Skeletal muscle tissue (tissue), 4 donors: ENCODE results near the gene IRF4. TPM values are rescaled to one million over a fixed set of nuclear protein-coding genes. Genes with fewer than 3 reads are reported as not detected.

Source experiments
- H3K27ac ChIP-seq: one replicate; pipeline ENCODE4 v1.7.0; 2013; ENCODE audit warnings: mild to moderate bottlenecking, low read depth, low read length, inconsistent platforms
- H3K27me3 ChIP-seq, 3 donors: one replicate each; pipeline ENCODE4 v1.7.0; 2013; ENCODE audit warnings: low read length in 3 of 3; ENCODE audit not compliant: control insufficient read depth in 3 of 3, insufficient read depth in 3 of 3
- H3K36me3 ChIP-seq, 3 donors: one replicate each; pipeline ENCODE4 v1.7.0; 2013; ENCODE audit warnings: low read length in 3 of 3; ENCODE audit not compliant: control insufficient read depth in 3 of 3, insufficient read depth in 3 of 3
- H3K4me1 ChIP-seq, 3 donors: one replicate each; pipeline ENCODE4 v1.7.0; 2013; ENCODE audit warnings: low read length in 3 of 3, mild to moderate bottlenecking in 3 of 3; ENCODE audit not compliant: control insufficient read depth in 3 of 3, insufficient read depth in 3 of 3
- H3K4me3 ChIP-seq, 3 donors: one replicate each; pipeline ENCODE4 v1.7.0; 2013; ENCODE audit warnings: low read length in 3 of 3
- H3K9ac ChIP-seq, 3 donors: one replicate each; pipeline ENCODE4 v1.7.0; 2013; ENCODE audit warnings: low read length in 3 of 3, mild to moderate bottlenecking in 3 of 3, moderate library complexity in 2 of 3, low read depth in 1 of 3
- H3K9me3 ChIP-seq, 3 donors: one replicate each; pipeline ENCODE4 v1.7.0; 2013; ENCODE audit warnings: low read length in 3 of 3; ENCODE audit not compliant: control insufficient read depth in 3 of 3
- total RNA-seq: library from RNA; depleted of rRNA; stranded (reverse); fragments of >200 nt; gene quantifications from one replicate; pipeline ENCODE4 v1.2.3, GENCODE V29; 2014
- donor health status: Osteomylitis.

IRF4 gene
- total RNA-seq, 1 donor from 2014 or later: 3.1 TPM

- Histone ChIP-seq H3K4me3 (no peak overlapping the region), H3K9ac (no peak overlapping the region), H3K27me3 (peaks cover 3 to 15% (median 14%) of the 10 kb centered on the region in 3 donors), H3K27ac (no peak overlapping the region), H3K36me3 (no peaks in the 10 kb centered on the region), H3K4me1 (peaks cover 2 to 7% (median 4%) of the 10 kb centered on the region in 3 donors), H3K9me3 (no peaks in the 10 kb centered on the region)
Measured at GRCh38 chr6:456358-456867, 64.9 kb downstream of the IRF4 start.

GRCh38 chr6:456887-457286 is 65.3 kb downstream of the IRF4 start:
- Histone ChIP-seq H3K27ac (no peak overlapping the region), H3K27me3 (peaks cover 0 to 18% (median 11%) of the 10 kb centered on the region in 3 donors), H3K4me1 (peaks cover 2 to 7% (median 4%) of the 10 kb centered on the region in 3 donors), H3K4me3 (no peak overlapping the region), H3K9ac (no peak overlapping the region), H3K9me3 (no peaks in the 10 kb centered on the region), H3K36me3 (no peaks in the 10 kb centered on the region)

Other genes starting within 250 kb of the IRF4 start
- gene DUSP22, start 99.3 kb upstream of the IRF4 start, total RNA-seq: 17.7 TPM